PC-9 (cell line): ENCODE results near the gene FNDC1. TPM values are rescaled to one million over a fixed set of nuclear protein-coding genes. Genes with fewer than 3 reads are reported as not detected.

Experiments used
- BruUV-seq: library from RNA; stranded (reverse); fragments of 400-500 nt; replicated peaks from 2 replicates; lab custom pipeline; 2021; lab: Mats Ljungman, UMichigan
- CTCF ChIA-PET: fragments of 300-600 bp; sonication (Branson Sonifier 250); formaldehyde crosslinking; loops from one replicate; lab custom pipeline; 2022; ENCODE audit warnings: antibody characterized with exemption; lab: Charles Lee
- POLR2A ChIA-PET: fragments of 300-600 bp; sonication (Branson Sonifier 250); formaldehyde crosslinking; loops from one replicate; lab custom pipeline; 2022; ENCODE audit warnings: antibody characterized with exemption; ENCODE audit not compliant: unreplicated experiment; lab: Charles Lee
- DNase-seq, 2 experiments: peaks; one replicate each; pipeline versions ENCODE4 v3.0.0 to v3.0.0-alpha.2; 2015 to 2022; ENCODE audit warnings: mixed read lengths in 1 of 2
- H2AFZ ChIP-seq: fragments of 200-600 bp; sonication (generic); 2 replicates; pipeline ENCODE4 v1.8.1; 2017; ENCODE audit warnings: antibody characterized with exemption
- H3F3A ChIP-seq: fragments of 200-600 bp; sonication (generic); 2 replicates; pipeline ENCODE4 v1.8.1; 2017; ENCODE audit warnings: antibody characterized with exemption, mild to moderate bottlenecking, low read depth; ENCODE audit not compliant: insufficient read depth
- H3K27ac ChIP-seq: fragments of 200-600 bp; sonication (generic); 2 replicates; pipeline ENCODE4 v1.6.1; 2016; ENCODE audit warnings: mixed run types
- H3K27me3 ChIP-seq: fragments of 200-600 bp; sonication (generic); 2 replicates; pipeline ENCODE4 v1.6.1; 2016; ENCODE audit warnings: low read depth, mixed run types; ENCODE audit not compliant: insufficient read depth
- H3K36me3 ChIP-seq: fragments of 200-600 bp; sonication (generic); 2 replicates; pipeline ENCODE4 v1.6.1; 2016; ENCODE audit warnings: low read depth, mixed run types
- H3K4me1 ChIP-seq: fragments of 200-600 bp; sonication (generic); replicated peaks from 2 replicates; pipeline ENCODE4 v1.6.1; 2016; ENCODE audit warnings: mixed run types; ENCODE audit not compliant: insufficient read depth
- H3K4me2 ChIP-seq: fragments of 200-600 bp; sonication (generic); 2 replicates; pipeline ENCODE4 v1.6.1; 2017; ENCODE audit warnings: mixed run types
- H3K4me3 ChIP-seq: fragments of 200-600 bp; sonication (generic); 2 replicates; pipeline ENCODE4 v1.6.1; 2016; ENCODE audit warnings: mixed run types
- H3K79me2 ChIP-seq: fragments of 200-600 bp; sonication (generic); 2 replicates; pipeline ENCODE4 v1.6.1; 2017; ENCODE audit warnings: low read depth, mixed run types
- H3K9me2 ChIP-seq: fragments of 200-600 bp; sonication (generic); 2 replicates; pipeline ENCODE4 v1.8.1; 2017; ENCODE audit warnings: mild to moderate bottlenecking; ENCODE audit not compliant: insufficient read depth
- H3K9me3 ChIP-seq: fragments of 200-600 bp; sonication (generic); 2 replicates; pipeline ENCODE4 v1.8.1; 2016; ENCODE audit warnings: low read depth; ENCODE audit not compliant: insufficient read depth
- H4K20me1 ChIP-seq: fragments of 200-600 bp; sonication (generic); 2 replicates; pipeline ENCODE4 v1.8.1; 2017; ENCODE audit not compliant: insufficient read depth
- CTCF ChIP-seq: fragments of 200-600 bp; sonication (generic); conservative IDR thresholded peaks from 2 replicates; pipeline ENCODE4 v1.6.1; 2017; ENCODE audit warnings: mixed run types, antibody characterized with exemption, mild to moderate bottlenecking, moderate library complexity
- EZH2 ChIP-seq: fragments of 200-600 bp; sonication (generic); IDR thresholded peaks from 2 replicates; pipeline ENCODE4 v1.8.0; 2017; ENCODE audit warnings: antibody characterized with exemption, low read depth
- intact Hi-C: fragments of 100-400 bp; cut with micrococcal nuclease; formaldehyde crosslinking; loops from one replicate; pipeline ENCODE4 v1.10.0; 2022; ENCODE audit not compliant: unreplicated experiment
- total RNA-seq: library from RNA; stranded (reverse); gene quantifications from 2 replicates; pipeline ENCODE4 v1.2.3, GENCODE V29; 2021

The FNDC1 gene
- total RNA-seq, 1 experiment from 2014 or later = not detected

DNA sequence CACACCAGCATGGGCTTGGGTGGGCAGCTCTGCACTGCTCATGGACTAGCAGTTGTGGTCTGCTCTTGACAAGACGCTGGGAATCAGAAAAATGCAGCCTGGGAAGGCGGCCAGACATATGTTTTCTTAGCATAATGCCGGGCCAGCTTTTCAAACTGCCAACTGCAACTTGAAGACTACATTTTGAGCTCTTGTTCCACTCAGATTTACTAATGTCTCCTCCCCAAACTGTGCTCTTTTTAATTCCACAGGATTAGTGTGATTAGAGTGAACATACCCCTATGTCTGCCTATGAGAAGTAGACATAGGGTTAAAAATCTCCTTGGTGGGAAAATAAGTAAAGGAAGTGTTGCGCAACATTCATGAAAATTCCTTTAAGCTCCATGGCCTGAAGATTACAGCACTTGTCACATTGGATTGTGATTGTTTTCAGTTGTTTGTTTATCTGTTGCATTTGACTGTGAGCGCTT, 5.3 kb upstream of the FNDC1 start:
- intact Hi-C loops = no loop called here
- Histone ChIP-seq H3K36me3 (no peaks in the 10 kb centered on the region), H2AFZ (no peak overlapping the region), H3K4me1 (no peaks in the 10 kb centered on the region), H3K79me2 (no peaks in the 10 kb centered on the region), H4K20me1 (no peaks in the 10 kb centered on the region), H3K27me3 (peaks cover 41% of the 10 kb centered on the region), H3K4me2 (no peak overlapping the region), H3K9me3 (no peaks in the 10 kb centered on the region), H3K4me3 (no peak overlapping the region), H3K27ac (no peak overlapping the region), H3F3A (no peaks in the 10 kb centered on the region), H3K9me2 (no peaks in the 10 kb centered on the region)
- BruUV-seq = no TSS peak
- TF ChIP-seq CTCF (no peak), EZH2 (no peak)
- no peak for DNase-seq
- CTCF ChIA-PET = no interaction called here
- POLR2A ChIA-PET = no interaction called here

GRCh38 chr6:159168536-159169192, 536 bp upstream of the FNDC1 start:
- CTCF ChIA-PET = no interaction called here
- no peaks in the 10 kb centered on the region; the same call in 1 of the 2 replicates for H4K20me1 ChIP-seq
- no peak overlapping the region for H2AFZ ChIP-seq
- H3F3A ChIP-seq = no peaks in the 10 kb centered on the region
- H3K27me3 ChIP-seq = peaks cover 69% of the 10 kb centered on the region
- TF ChIP-seq CTCF (no peak), EZH2 (no peak)
- no peaks in the 10 kb centered on the region for H3K9me3 ChIP-seq
- H3K36me3 ChIP-seq = no peaks in the 10 kb centered on the region
- no peak overlapping the region for H3K4me3 ChIP-seq
- POLR2A ChIA-PET = no interaction called here
- DNase-seq = no peak
- intact Hi-C loops = no loop called here
- no peak overlapping the region for H3K4me2 ChIP-seq
- BruUV-seq = no TSS peak
- no peaks in the 10 kb centered on the region for H3K9me2 ChIP-seq
- H3K79me2 ChIP-seq = no peaks in the 10 kb centered on the region
- H3K4me1 ChIP-seq = no peaks in the 10 kb centered on the region
- H3K27ac ChIP-seq = no peak overlapping the region

DNA sequence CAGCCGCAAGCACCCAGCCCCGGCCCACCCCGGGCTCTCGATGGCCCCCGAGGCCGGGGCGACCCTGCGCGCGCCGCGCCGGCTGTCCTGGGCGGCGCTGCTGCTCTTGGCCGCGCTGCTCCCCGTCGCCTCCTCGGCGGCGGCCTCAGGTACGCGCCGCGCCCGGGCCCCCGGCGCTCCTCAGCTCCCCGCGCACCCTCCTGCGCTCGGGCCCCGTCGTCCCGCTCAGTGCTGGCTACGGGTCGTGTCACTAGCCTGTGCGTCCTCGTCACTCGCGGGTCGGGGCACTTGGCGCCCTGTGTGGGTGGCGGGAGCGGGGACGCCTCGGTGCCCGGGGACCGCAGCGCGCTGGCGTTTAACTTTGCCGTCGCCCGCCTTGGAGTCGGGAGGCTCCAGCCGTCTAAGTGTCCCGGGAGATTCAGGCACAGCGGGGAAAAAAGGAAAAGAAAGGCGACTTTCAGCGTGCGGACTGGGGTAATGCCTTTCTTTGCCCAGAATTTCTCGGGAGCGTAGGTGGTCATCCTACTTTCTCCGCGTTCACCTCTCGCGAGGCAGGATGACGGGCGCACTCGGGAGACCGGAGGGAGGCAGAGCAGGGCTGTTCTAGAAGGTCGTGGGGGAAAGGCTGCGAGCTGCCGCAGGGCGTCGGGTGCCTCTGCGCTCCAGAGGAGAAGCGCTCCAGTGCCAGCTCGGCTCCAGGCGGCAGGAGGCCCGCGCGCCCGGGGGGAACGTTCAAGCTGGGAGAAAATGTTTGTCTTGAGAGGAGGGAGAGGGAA, 545 bp downstream of the FNDC1 start:
- Histone ChIP-seq H3K36me3 (no peaks in the 10 kb centered on the region), H3K9me3 (no peaks in the 10 kb centered on the region), H3K4me1 (no peaks in the 10 kb centered on the region), H3K79me2 (no peaks in the 10 kb centered on the region), H3K4me2 (no peak overlapping the region), H3K27me3 (peaks cover 72% of the 10 kb centered on the region), H2AFZ (no peak overlapping the region), H3F3A (no peaks in the 10 kb centered on the region), H3K9me2 (no peaks in the 10 kb centered on the region), H3K27ac (no peak overlapping the region), H3K4me3 (no peak overlapping the region), H4K20me1 (no peaks in the 10 kb centered on the region; the same call in 1 of the 2 replicates)
- no TSS peak for BruUV-seq
- CTCF ChIA-PET = no interaction called here
- intact Hi-C loops = loop anchor here (5.0 kb wide), 1 partner anchor 483 kb away; no protein-coding TSS in a partner anchor
- POLR2A ChIA-PET = no interaction called here
- no peak for DNase-seq
- no peak for TF ChIP-seq CTCF
- no peak for TF ChIP-seq EZH2
